HEK293 (cell line): ENCODE measurements around the gene SZT2.

Experiments used
- GLI2 ChIP-seq: fragments of 450-650 bp; formaldehyde crosslinking; IDR thresholded peaks from 2 replicates; pipeline ENCODE4; 2017; ENCODE audit warnings: missing biosample characterization, missing genetic modification characterization, low read depth, borderline replicate concordance
- GLIS2 ChIP-seq: fragments of 450-650 bp; formaldehyde crosslinking; IDR thresholded peaks from 2 replicates; pipeline ENCODE4 v1.5.1; 2016; ENCODE audit warnings: missing biosample characterization, missing genetic modification characterization
- HIC1 ChIP-seq: fragments of 450-650 bp; formaldehyde crosslinking; IDR thresholded peaks from 2 replicates; pipeline ENCODE4 v1.5.1; 2016; ENCODE audit warnings: missing biosample characterization, missing genetic modification characterization
- KLF1 ChIP-seq: fragments of 450-650 bp; formaldehyde crosslinking; IDR thresholded peaks from 2 replicates; pipeline ENCODE4 v1.5.1; 2016; ENCODE audit warnings: missing biosample characterization, missing genetic modification characterization
- MYNN ChIP-seq: fragments of 450-650 bp; formaldehyde crosslinking; IDR thresholded peaks from 2 replicates; pipeline ENCODE4 v1.5.1; 2016; ENCODE audit warnings: missing biosample characterization, missing genetic modification characterization, borderline replicate concordance
- PRDM1 ChIP-seq: fragments of 450-650 bp; formaldehyde crosslinking; IDR thresholded peaks from 2 replicates; pipeline ENCODE4; 2016; ENCODE audit warnings: missing biosample characterization, missing genetic modification characterization
- PRDM2 ChIP-seq: fragments of 450-650 bp; formaldehyde crosslinking; IDR thresholded peaks from 2 replicates; pipeline ENCODE4 v1.5.1; 2016; ENCODE audit warnings: missing biosample characterization, missing genetic modification characterization, borderline replicate concordance
- TRIM28 ChIP-seq: IDR thresholded peaks from 2 replicates; pipeline ENCODE4 v1.6.1; 2011; ENCODE audit warnings: low read length, control low read depth, borderline replicate concordance
- TSHZ1 ChIP-seq: fragments of 450-650 bp; formaldehyde crosslinking; IDR thresholded peaks from 2 replicates; pipeline ENCODE4 v1.5.1; 2016; ENCODE audit warnings: missing biosample characterization, missing genetic modification characterization, borderline replicate concordance
- ZBTB17 ChIP-seq: fragments of 450-650 bp; formaldehyde crosslinking; IDR thresholded peaks from 2 replicates; pipeline ENCODE4 v1.5.1; 2016; ENCODE audit warnings: missing biosample characterization, missing genetic modification characterization
- ZFP3 ChIP-seq: fragments of 450-650 bp; formaldehyde crosslinking; IDR thresholded peaks from 2 replicates; pipeline ENCODE4 v1.5.1; 2016; ENCODE audit warnings: low read depth, missing biosample characterization, missing genetic modification characterization
- ZNF146 ChIP-seq: fragments of 450-650 bp; formaldehyde crosslinking; IDR thresholded peaks from 2 replicates; pipeline ENCODE4 v1.5.1; 2016; ENCODE audit warnings: missing biosample characterization, missing genetic modification characterization
- ZNF174 ChIP-seq: fragments of 450-650 bp; formaldehyde crosslinking; IDR thresholded peaks from 2 replicates; pipeline ENCODE4 v1.5.0; 2017; ENCODE audit warnings: missing biosample characterization, mild to moderate bottlenecking, missing genetic modification characterization
- ZNF175 ChIP-seq: fragments of 450-650 bp; formaldehyde crosslinking; IDR thresholded peaks from 2 replicates; pipeline ENCODE4 v1.5.1; 2016; ENCODE audit warnings: missing biosample characterization, missing genetic modification characterization
- ZNF223 ChIP-seq: fragments of 450-650 bp; formaldehyde crosslinking; IDR thresholded peaks from 2 replicates; pipeline ENCODE4 v1.5.1; 2016; ENCODE audit warnings: missing biosample characterization, missing genetic modification characterization
- ZNF26 ChIP-seq: fragments of 450-650 bp; formaldehyde crosslinking; IDR thresholded peaks from 2 replicates; pipeline ENCODE4 v1.5.1; 2016; ENCODE audit warnings: missing biosample characterization, missing genetic modification characterization
- ZNF324 ChIP-seq: fragments of 450-650 bp; formaldehyde crosslinking; IDR thresholded peaks from 2 replicates; pipeline ENCODE4 v1.5.1; 2016; ENCODE audit warnings: missing biosample characterization, missing genetic modification characterization
- ZNF394 ChIP-seq: fragments of 450-650 bp; formaldehyde crosslinking; IDR thresholded peaks from 2 replicates; pipeline ENCODE4 v1.5.1; 2016; ENCODE audit warnings: missing biosample characterization, missing genetic modification characterization, mild to moderate bottlenecking, moderate library complexity, borderline replicate concordance
- ZNF560 ChIP-seq: fragments of 450-650 bp; formaldehyde crosslinking; IDR thresholded peaks from 2 replicates; pipeline ENCODE4 v1.5.1; 2017; ENCODE audit warnings: missing biosample characterization, missing genetic modification characterization, borderline replicate concordance
- ZNF621 ChIP-seq: fragments of 450-650 bp; formaldehyde crosslinking; IDR thresholded peaks from 2 replicates; pipeline ENCODE4 v1.5.1; 2017; ENCODE audit warnings: missing biosample characterization, missing genetic modification characterization
- ZNF664 ChIP-seq: fragments of 450-650 bp; formaldehyde crosslinking; IDR thresholded peaks from 2 replicates; pipeline ENCODE4 v1.5.1; 2016; ENCODE audit warnings: missing biosample characterization, missing genetic modification characterization
- ZNF776 ChIP-seq: fragments of 450-650 bp; formaldehyde crosslinking; IDR thresholded peaks from 2 replicates; pipeline ENCODE4 v1.5.0; 2017; ENCODE audit warnings: missing biosample characterization, missing genetic modification characterization, borderline replicate concordance
- ZSCAN23 ChIP-seq: fragments of 450-650 bp; formaldehyde crosslinking; IDR thresholded peaks from 2 replicates; pipeline ENCODE4 v1.5.1; 2016; ENCODE audit warnings: missing biosample characterization, missing genetic modification characterization

The SZT2 gene

GRCh38 chr1:43396059-43396458 lies 6.4 kb downstream of the SZT2 start (continued):
- TF ChIP-seq PRDM2 = no peak
- TF ChIP-seq ZNF560 (tag by site-specific recombination) = no peak
- no peak for TF ChIP-seq ZNF621 (tag by site-specific recombination)
- no peak for TF ChIP-seq ZNF175
- peak; percentile 84 for TF ChIP-seq ZNF664 (tag by site-specific recombination)
- TF ChIP-seq ZNF223 (tag by site-specific recombination) = no peak
- no peak for TF ChIP-seq TRIM28
- TF ChIP-seq GLI2 = no peak
- no peak for TF ChIP-seq KLF1
- TF ChIP-seq ZFP3 (tag by site-specific recombination) = no peak
- no peak for TF ChIP-seq PRDM1 (tag by site-specific recombination)
- peak; percentile 74; the same call in 1 of the 2 replicates for TF ChIP-seq TSHZ1 (tag by site-specific recombination)
- TF ChIP-seq ZNF776 (tag by site-specific recombination) = no peak
- TF ChIP-seq ZBTB17 (tag by site-specific recombination) = no peak
- TF ChIP-seq GLIS2 (tag by site-specific recombination) = no peak
- no peak for TF ChIP-seq ZSCAN23 (tag by site-specific recombination)
- TF ChIP-seq ZNF174 (tag by site-specific recombination) = no peak
- TF ChIP-seq ZNF26 = no peak
- TF ChIP-seq MYNN (tag by site-specific recombination) = no peak
- no peak for TF ChIP-seq HIC1 (tag by site-specific recombination)
- TF ChIP-seq ZNF394 (tag by site-specific recombination) = no peak
- TF ChIP-seq ZNF324 (tag by site-specific recombination) = no peak
- TF ChIP-seq ZNF146 = no peak
